AG09309 (cell line): Measurements from ENCODE around the gene RAET1E.

Experiments
- DNase-seq: peaks from one replicate; pipeline ENCODE4 v3.0.0-alpha.2; 2010; ENCODE audit warnings: low read depth
- H3K4me3 ChIP-seq: 2 replicates; pipeline ENCODE4 v1.5.1; 2011; ENCODE audit warnings: mild to moderate bottlenecking, low read depth, low read length, moderate library complexity; ENCODE audit not compliant: control insufficient read depth
- TF ChIP-seq, protein P1 (sequence below): IDR thresholded peaks from 2 replicates; pipeline ENCODE4 v1.5.1; 2011; ENCODE audit warnings: mild to moderate bottlenecking, low read depth, low read length, inconsistent platforms; ENCODE audit not compliant: insufficient read depth, control insufficient read depth; ENCODE audit errors: missing control alignments

Gene RAET1E

DNA sequence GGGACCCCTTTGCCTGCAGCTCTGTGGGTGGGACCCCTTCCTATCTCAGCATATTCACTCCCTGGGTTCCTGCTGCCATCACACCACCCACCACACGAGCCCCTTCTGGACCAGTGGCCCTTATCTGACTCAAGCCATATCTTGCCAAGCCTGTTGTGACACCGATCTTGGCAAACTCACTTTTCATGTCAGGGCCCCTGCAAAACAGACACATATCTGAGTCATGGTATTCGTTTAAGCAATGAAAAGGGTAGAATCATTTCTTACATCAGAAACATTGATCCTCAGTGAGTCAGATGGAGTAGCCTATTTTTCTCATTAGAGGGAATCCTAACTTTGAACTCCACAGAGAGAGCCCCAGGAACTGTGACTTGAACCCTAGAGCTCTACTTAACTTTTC is 10.6 kb downstream of the RAET1E start:
- no peak overlapping the region for H3K4me3 ChIP-seq
- TF ChIP-seq, protein P1, sequence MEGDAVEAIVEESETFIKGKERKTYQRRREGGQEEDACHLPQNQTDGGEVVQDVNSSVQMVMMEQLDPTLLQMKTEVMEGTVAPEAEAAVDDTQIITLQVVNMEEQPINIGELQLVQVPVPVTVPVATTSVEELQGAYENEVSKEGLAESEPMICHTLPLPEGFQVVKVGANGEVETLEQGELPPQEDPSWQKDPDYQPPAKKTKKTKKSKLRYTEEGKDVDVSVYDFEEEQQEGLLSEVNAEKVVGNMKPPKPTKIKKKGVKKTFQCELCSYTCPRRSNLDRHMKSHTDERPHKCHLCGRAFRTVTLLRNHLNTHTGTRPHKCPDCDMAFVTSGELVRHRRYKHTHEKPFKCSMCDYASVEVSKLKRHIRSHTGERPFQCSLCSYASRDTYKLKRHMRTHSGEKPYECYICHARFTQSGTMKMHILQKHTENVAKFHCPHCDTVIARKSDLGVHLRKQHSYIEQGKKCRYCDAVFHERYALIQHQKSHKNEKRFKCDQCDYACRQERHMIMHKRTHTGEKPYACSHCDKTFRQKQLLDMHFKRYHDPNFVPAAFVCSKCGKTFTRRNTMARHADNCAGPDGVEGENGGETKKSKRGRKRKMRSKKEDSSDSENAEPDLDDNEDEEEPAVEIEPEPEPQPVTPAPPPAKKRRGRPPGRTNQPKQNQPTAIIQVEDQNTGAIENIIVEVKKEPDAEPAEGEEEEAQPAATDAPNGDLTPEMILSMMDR: no peak
- DNase-seq: no peak

- TF ChIP-seq, protein P1: no peak
- no peak overlapping the region for H3K4me3 ChIP-seq
- no peak for DNase-seq
Observed at GRCh38 chr6:149885888-149886287, 12.0 kb downstream of the RAET1E start.

DNA sequence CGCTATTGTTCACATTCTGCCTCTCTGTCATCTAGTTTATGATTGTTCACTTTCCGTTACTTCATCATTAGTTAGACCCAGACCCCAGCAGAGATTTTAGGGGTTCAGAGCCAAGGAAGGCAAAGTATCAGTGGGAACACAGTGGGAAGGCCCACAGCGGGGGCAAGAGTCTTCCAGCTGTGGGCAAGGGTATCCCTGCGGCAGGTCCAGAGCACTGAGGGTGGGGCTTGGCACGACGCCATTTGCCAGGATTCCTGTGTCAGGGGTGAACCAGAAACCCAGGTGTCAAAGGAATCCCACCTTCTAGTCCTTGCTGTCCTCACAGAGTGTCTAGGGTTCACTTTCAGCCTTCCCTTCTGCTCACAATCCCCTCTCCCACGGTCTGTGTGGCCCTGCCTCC is 13.3 kb downstream of the RAET1E start:
- no peak for DNase-seq
- H3K4me3 ChIP-seq: no peak overlapping the region
- TF ChIP-seq, protein P1: no peak

DNA sequence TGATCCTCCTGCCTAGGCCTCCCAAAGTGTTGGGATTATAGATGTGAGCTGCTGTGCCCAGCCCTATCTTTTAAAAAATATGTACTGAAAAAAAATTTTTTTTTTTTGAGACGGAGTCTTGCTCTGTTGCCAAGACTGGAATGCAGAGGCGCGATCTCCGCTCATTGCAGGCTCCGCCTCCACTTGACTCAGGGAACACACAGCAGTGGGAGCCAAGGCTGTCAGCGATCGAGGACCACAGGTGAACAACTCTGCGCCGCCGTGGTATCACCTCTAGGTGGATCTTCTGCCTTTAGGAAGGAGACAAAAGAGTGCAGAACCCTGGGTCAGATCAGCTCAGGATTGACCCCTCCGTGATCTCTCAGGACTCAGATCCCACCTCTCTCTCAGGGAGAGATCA is 13.7 kb downstream of the RAET1E start:
- no peak overlapping the region for H3K4me3 ChIP-seq
- TF ChIP-seq, protein P1: no peak
- DNase-seq: no peak

DNA sequence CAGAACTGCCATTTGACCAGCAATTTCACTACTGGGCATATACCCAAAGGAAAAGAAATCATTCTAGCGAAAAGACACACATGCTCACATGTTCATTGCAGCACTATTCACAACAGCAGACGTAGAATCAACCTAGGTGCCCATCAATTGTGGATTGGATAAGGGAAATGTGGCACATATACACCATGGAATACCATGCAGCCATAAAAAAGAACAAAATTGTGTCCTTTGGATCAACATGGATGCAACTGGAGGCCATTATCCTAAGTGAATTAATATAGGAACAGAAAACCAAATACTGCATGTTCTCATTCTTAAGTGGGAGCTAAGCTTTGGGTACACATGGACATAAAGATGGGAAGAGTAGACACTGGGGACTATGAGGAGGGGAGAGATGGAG is 16.1 kb downstream of the RAET1E start:
- no peak for DNase-seq
- TF ChIP-seq, protein P1: no peak
- H3K4me3 ChIP-seq: no peak overlapping the region

- no peak overlapping the region for H3K4me3 ChIP-seq
- no peak for DNase-seq
- TF ChIP-seq, protein P1: no peak
Observed at GRCh38 chr6:149881066-149881766, 16.7 kb downstream of the RAET1E start.
